IMR-90 (cell line): Measurements from ENCODE around the gene CNFN.

Experiments used
- CEBPB ChIP-seq: IDR thresholded peaks from 2 replicates; pipeline ENCODE4 v1.6.1; 2012; ENCODE audit warnings: low read depth, low read length, improper control_type of control experiment
- CHD1 ChIP-seq: IDR thresholded peaks from 2 replicates; pipeline ENCODE4 v1.6.1; 2012; ENCODE audit warnings: low read depth, low read length, improper control_type of control experiment
- TF ChIP-seq, protein P1 (sequence below): conservative IDR thresholded peaks from 2 replicates; pipeline ENCODE4 v1.5.1; 2012; ENCODE audit warnings: mild to moderate bottlenecking, low read depth, low read length, improper control_type of control experiment

DNA sequence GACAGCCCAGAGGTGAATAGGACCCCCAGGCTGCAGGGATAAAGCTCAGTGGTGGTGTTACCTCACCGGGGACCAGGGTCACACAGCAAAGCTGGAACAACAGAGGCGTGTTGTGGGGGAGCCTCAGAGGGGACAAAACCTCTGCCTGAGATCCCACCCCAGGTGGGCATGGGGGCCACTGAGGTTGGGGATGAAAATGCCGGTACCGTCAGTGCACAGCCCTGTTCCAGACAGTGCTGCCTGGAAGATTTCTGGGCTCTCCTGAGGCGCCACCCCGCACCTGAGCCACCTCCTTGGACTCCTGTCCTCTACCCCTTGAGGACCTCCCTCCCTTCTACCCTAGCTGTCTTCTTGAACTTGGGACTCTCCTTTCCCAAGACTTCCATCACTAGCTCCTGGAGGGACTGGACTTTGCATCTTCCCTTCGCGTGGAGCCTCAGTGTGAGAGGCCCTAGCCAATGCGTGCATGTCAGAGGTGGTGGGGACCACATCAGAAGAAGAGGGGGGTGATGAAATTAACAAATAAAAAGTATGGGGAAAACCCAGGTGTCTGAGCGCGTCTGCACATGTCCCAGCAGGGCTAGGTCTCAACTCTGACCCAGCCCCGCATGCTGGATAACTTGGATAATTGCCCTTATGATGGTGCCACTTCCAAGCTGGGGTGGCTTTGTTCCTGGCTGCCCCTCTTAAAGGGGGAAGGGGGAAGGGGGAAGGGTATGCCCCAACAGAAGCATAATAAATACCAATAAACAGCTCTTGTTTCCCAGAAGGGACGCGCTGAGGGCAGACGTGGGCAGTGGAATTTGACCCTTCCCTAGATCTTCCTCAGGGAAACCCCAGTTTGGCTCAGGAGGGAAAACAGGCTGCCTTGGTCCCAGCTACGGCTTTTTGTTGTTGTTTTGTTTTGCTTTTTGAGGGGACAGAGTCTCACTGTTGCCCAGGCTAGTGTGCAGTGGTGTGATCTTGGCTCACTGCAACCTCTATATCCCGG lies 11.6 kb downstream of the CNFN start:
- TF ChIP-seq, protein P1, sequence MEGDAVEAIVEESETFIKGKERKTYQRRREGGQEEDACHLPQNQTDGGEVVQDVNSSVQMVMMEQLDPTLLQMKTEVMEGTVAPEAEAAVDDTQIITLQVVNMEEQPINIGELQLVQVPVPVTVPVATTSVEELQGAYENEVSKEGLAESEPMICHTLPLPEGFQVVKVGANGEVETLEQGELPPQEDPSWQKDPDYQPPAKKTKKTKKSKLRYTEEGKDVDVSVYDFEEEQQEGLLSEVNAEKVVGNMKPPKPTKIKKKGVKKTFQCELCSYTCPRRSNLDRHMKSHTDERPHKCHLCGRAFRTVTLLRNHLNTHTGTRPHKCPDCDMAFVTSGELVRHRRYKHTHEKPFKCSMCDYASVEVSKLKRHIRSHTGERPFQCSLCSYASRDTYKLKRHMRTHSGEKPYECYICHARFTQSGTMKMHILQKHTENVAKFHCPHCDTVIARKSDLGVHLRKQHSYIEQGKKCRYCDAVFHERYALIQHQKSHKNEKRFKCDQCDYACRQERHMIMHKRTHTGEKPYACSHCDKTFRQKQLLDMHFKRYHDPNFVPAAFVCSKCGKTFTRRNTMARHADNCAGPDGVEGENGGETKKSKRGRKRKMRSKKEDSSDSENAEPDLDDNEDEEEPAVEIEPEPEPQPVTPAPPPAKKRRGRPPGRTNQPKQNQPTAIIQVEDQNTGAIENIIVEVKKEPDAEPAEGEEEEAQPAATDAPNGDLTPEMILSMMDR = no peak
- TF ChIP-seq CEBPB (no peak), CHD1 (no peak)
